Loucy (cell line): ENCODE data around the gene BROX.

Source experiments
- H2AFZ ChIP-seq: fragments of 200-600 bp; sonication (generic); 2 replicates; pipeline ENCODE4 v1.6.0; 2016; ENCODE audit warnings: antibody characterized with exemption, mild to moderate bottlenecking, low read length, moderate library complexity
- H3F3A ChIP-seq: fragments of 200-600 bp; 2 replicates; pipeline ENCODE4 v1.6.0; 2016; ENCODE audit warnings: antibody characterized with exemption, low read depth, mild to moderate bottlenecking
- H3K27me3 ChIP-seq: fragments of 200-600 bp; sonication (generic); 2 replicates; pipeline ENCODE4 v1.6.1; 2014; ENCODE audit warnings: low read length, mild to moderate bottlenecking; ENCODE audit not compliant: insufficient read depth, poor library complexity, severe bottlenecking
- H3K36me3 ChIP-seq: fragments of 200-600 bp; sonication (generic); 2 replicates; pipeline ENCODE4 v1.6.1; 2016; ENCODE audit warnings: low read length; ENCODE audit not compliant: insufficient read depth
- H3K4me1 ChIP-seq: fragments of 200-600 bp; sonication (generic); 2 replicates; pipeline ENCODE4 v1.5.1; 2014; ENCODE audit warnings: low read length, mild to moderate bottlenecking; ENCODE audit not compliant: insufficient read depth, poor library complexity, severe bottlenecking
- H3K4me2 ChIP-seq: fragments of 200-600 bp; sonication (generic); 2 replicates; pipeline ENCODE4 v1.6.0; 2014; ENCODE audit warnings: antibody characterized with exemption, low read length, low read depth, mild to moderate bottlenecking; ENCODE audit not compliant: poor library complexity, severe bottlenecking
- H3K4me3 ChIP-seq: fragments of 200-600 bp; sonication (generic); 2 replicates; pipeline ENCODE4 v1.5.1; 2014; ENCODE audit warnings: low read length, mild to moderate bottlenecking, mixed read lengths; ENCODE audit not compliant: poor library complexity, severe bottlenecking
- H3K79me2 ChIP-seq: fragments of 200-600 bp; sonication (generic); 2 replicates; pipeline ENCODE4 v1.6.1; 2014; ENCODE audit warnings: low read length; ENCODE audit not compliant: insufficient read depth
- H3K9ac ChIP-seq: fragments of 200-600 bp; sonication (generic); 2 replicates; pipeline ENCODE4 v1.6.0; 2014; ENCODE audit warnings: mild to moderate bottlenecking, low read depth, low read length, moderate library complexity; ENCODE audit not compliant: poor library complexity, severe bottlenecking
- H3K9me2 ChIP-seq: fragments of 200-600 bp; sonication (generic); replicated peaks from 2 replicates; pipeline ENCODE4 v1.6.1; 2016; ENCODE audit warnings: low read depth, low read length, mixed read lengths
- H3K9me3 ChIP-seq: fragments of 200-600 bp; sonication (generic); 2 replicates; pipeline ENCODE4 v1.6.1; 2014; ENCODE audit warnings: mild to moderate bottlenecking, antibody characterized with exemption, low read length, low read depth; ENCODE audit not compliant: insufficient read depth
- H4K20me1 ChIP-seq: fragments of 200-600 bp; sonication (generic); 2 replicates; pipeline ENCODE4 v1.6.0; 2014; ENCODE audit warnings: antibody characterized with exemption, low read length, mild to moderate bottlenecking; ENCODE audit not compliant: insufficient read depth, poor library complexity, severe bottlenecking
- CTCF ChIP-seq: fragments of 200-600 bp; sonication (generic); conservative IDR thresholded peaks from 2 replicates; pipeline ENCODE4 v1.5.1; 2014; ENCODE audit warnings: mild to moderate bottlenecking, antibody characterized with exemption, low read length
- EZH2phosphoT487 ChIP-seq: fragments of 200-600 bp; IDR thresholded peaks from 2 replicates; pipeline ENCODE4 v1.6.1; 2018; ENCODE audit warnings: antibody characterized with exemption, mild to moderate bottlenecking, moderate library complexity, borderline replicate concordance

The BROX gene

GRCh38 chr1:222783051-222783450, 70.7 kb downstream of the BROX start:
- Histone ChIP-seq H3K4me3 (no peak overlapping the region), H4K20me1 (no peaks in the 10 kb centered on the region), H3K79me2 (no peaks in the 10 kb centered on the region), H3K4me1 (no peaks in the 10 kb centered on the region), H3K9me2 (no peaks in the 10 kb centered on the region), H3K27me3 (peaks cover 4% of the 10 kb centered on the region), H3K9ac (no peak overlapping the region), H3K9me3 (no peaks in the 10 kb centered on the region), H3K36me3 (no peaks in the 10 kb centered on the region), H3F3A (no peaks in the 10 kb centered on the region), H2AFZ (no peak overlapping the region), H3K4me2 (no peak overlapping the region)
- TF ChIP-seq EZH2phosphoT487 (no peak), CTCF (no peak)

GRCh38 chr1:222784371-222784770, 72.0 kb downstream of the BROX start:
- H4K20me1 ChIP-seq: no peaks in the 10 kb centered on the region
- H3K27me3 ChIP-seq: peaks cover 4% of the 10 kb centered on the region
- no peak for TF ChIP-seq EZH2phosphoT487
- no peak for TF ChIP-seq CTCF
- H3F3A ChIP-seq: no peaks in the 10 kb centered on the region
- no peak overlapping the region for H3K9ac ChIP-seq
- H3K4me2 ChIP-seq: no peak overlapping the region
- H3K4me3 ChIP-seq: no peak overlapping the region
- no peaks in the 10 kb centered on the region for H3K4me1 ChIP-seq
- H3K9me2 ChIP-seq: no peaks in the 10 kb centered on the region
- H3K36me3 ChIP-seq: no peaks in the 10 kb centered on the region
- H3K79me2 ChIP-seq: no peaks in the 10 kb centered on the region
- H3K9me3 ChIP-seq: no peaks in the 10 kb centered on the region
- H2AFZ ChIP-seq: no peak overlapping the region
